Uterus (tissue), 4 donors: ENCODE measurements around the gene ALDH1L1. TPM values are rescaled to one million over a fixed set of nuclear protein-coding genes. Genes with fewer than 3 reads are reported as not detected.

Source experiments
- DNase-seq, 2 donors: peaks; one replicate each; pipeline ENCODE4 v3.0.0-alpha.2; 2019 to 2020
- H3K27ac ChIP-seq, 2 donors: fragments of 200-600 bp; sonication (generic); 1 replicate in 1 of 2; 2 replicates in 1 of 2; pipeline ENCODE4 v1.5.1; 2016 to 2018
- H3K27me3 ChIP-seq, 2 donors: fragments of 200-600 bp; sonication (generic); one replicate each; pipeline ENCODE4 v1.5.1; 2018 to 2019; ENCODE audit warnings: control low read depth in 1 of 2
- H3K36me3 ChIP-seq, 2 donors: fragments of 200-600 bp; sonication (generic); one replicate each; pipeline ENCODE4 v1.5.1; 2019; ENCODE audit warnings: control low read depth in 1 of 2
- H3K4me1 ChIP-seq, 2 donors: fragments of 200-600 bp; sonication (generic); one replicate each; pipeline ENCODE4 v1.5.1; 2018 to 2019; ENCODE audit warnings: control low read depth in 1 of 2
- H3K4me3 ChIP-seq, 2 donors: fragments of 200-600 bp; sonication (generic); 1 replicate in 1 of 2; 2 replicates in 1 of 2; pipeline ENCODE4 v1.5.1; 2018 to 2019; ENCODE audit warnings: mild to moderate bottlenecking in 1 of 2
- H3K9me3 ChIP-seq, 2 donors: fragments of 200-600 bp; sonication (generic); one replicate each; pipeline ENCODE4 v1.5.1; 2019; ENCODE audit warnings: control low read depth in 1 of 2
- POLR2A ChIP-seq, 2 donors: fragments of 450-650 bp; IDR thresholded peaks; one replicate each; pipeline ENCODE4 v1.6.1; 2016; ENCODE audit warnings: antibody characterized with exemption in 2 of 2, mild to moderate bottlenecking in 1 of 2, moderate library complexity in 1 of 2
- intact Hi-C: fragments of 100-400 bp; cut with DNase I; formaldehyde crosslinking; loops from one replicate; pipeline ENCODE4 v1.15.1; 2023; ENCODE audit warnings: low total_unique reads
- total RNA-seq, 4 donors: library from RNA; depleted of rRNA in 3 of 4; stranded (reverse); fragments of >200 nt in 3 of 4; gene quantifications; one replicate each; pipeline versions ENCODE4 v1.1.0 to v1.2.4, GENCODE V29; 2014 to 2023
- TF ChIP-seq, protein P1 (sequence below), 4 experiments: fragments of 200-600 bp in 2 of 4; fragments of 450-650 bp in 2 of 4; sonication (generic) in 2 of 4; IDR thresholded peaks; one replicate each; pipeline ENCODE4 v1.5.1; 2016 to 2019; ENCODE audit warnings: antibody characterized with exemption in 4 of 4, mild to moderate bottlenecking in 2 of 4, moderate library complexity in 1 of 4
- donor health status: DM: yes; HTN: yes; CAD: no.

The ALDH1L1 gene
- total RNA-seq, 4 donors from 2014 or later, result 2.1 to 27.3 (median 8.4) TPM

DNA sequence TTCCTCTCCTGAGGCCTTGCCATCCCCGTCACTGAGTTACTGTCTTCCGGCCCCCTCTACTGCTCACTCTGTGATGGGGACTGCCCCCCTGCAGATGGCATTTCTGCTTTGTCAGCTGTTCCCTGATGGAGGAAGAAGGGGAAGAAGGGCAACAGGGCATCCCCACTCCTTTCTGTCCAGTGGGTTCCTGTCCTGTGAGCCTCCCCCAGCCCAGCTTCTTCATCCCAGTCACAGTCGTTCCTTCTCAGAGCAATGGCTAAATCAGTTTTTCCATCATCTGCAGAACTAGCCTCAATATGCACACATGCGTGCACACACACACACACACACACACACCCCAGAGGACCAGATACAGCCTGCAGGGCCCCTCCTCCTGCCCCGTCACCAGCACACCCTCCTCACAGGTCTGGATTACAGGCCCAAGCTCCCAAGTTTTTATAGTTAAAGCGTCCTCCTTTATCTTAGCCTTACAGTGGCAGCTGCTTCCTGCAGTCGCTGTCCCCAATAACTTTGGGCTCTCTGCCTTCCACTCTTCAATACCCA lies 21.4 kb downstream of the ALDH1L1 start:
- no peaks in the 10 kb centered on the region for H3K4me1 ChIP-seq
- intact Hi-C loops, result no loop called here

GRCh38 chr3:126158016-126158911 lies 22.1 kb downstream of the ALDH1L1 start:
- intact Hi-C loops, result no loop called here
- H3K4me3 ChIP-seq, result no peak overlapping the region
- DNase-seq, result no peak
- H3K4me1 ChIP-seq, result no peaks in the 10 kb centered on the region
- no peak overlapping the region for H3K27ac ChIP-seq
- H3K27me3 ChIP-seq, result no peaks in the 10 kb centered on the region
- no peak for TF ChIP-seq POLR2A (IDR thresholded peaks at IDR 0.05)
- TF ChIP-seq, protein P1, sequence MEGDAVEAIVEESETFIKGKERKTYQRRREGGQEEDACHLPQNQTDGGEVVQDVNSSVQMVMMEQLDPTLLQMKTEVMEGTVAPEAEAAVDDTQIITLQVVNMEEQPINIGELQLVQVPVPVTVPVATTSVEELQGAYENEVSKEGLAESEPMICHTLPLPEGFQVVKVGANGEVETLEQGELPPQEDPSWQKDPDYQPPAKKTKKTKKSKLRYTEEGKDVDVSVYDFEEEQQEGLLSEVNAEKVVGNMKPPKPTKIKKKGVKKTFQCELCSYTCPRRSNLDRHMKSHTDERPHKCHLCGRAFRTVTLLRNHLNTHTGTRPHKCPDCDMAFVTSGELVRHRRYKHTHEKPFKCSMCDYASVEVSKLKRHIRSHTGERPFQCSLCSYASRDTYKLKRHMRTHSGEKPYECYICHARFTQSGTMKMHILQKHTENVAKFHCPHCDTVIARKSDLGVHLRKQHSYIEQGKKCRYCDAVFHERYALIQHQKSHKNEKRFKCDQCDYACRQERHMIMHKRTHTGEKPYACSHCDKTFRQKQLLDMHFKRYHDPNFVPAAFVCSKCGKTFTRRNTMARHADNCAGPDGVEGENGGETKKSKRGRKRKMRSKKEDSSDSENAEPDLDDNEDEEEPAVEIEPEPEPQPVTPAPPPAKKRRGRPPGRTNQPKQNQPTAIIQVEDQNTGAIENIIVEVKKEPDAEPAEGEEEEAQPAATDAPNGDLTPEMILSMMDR (IDR thresholded peaks at IDR 0.05), result no peak
- H3K9me3 ChIP-seq, result no peaks in the 10 kb centered on the region
- no peaks in the 10 kb centered on the region for H3K36me3 ChIP-seq

More for the DNA sequence above, 21.4 kb downstream of the ALDH1L1 start:
- Histone ChIP-seq H3K4me3 (no peak overlapping the region), H3K27ac (no peak overlapping the region), H3K9me3 (no peaks in the 10 kb centered on the region), H3K36me3 (no peaks in the 10 kb centered on the region), H3K27me3 (no peaks in the 10 kb centered on the region)
- no peak for TF ChIP-seq POLR2A (IDR thresholded peaks at IDR 0.05)
- TF ChIP-seq, protein P1 (IDR thresholded peaks at IDR 0.05), result no peak
- DNase-seq, result no peak

DNA sequence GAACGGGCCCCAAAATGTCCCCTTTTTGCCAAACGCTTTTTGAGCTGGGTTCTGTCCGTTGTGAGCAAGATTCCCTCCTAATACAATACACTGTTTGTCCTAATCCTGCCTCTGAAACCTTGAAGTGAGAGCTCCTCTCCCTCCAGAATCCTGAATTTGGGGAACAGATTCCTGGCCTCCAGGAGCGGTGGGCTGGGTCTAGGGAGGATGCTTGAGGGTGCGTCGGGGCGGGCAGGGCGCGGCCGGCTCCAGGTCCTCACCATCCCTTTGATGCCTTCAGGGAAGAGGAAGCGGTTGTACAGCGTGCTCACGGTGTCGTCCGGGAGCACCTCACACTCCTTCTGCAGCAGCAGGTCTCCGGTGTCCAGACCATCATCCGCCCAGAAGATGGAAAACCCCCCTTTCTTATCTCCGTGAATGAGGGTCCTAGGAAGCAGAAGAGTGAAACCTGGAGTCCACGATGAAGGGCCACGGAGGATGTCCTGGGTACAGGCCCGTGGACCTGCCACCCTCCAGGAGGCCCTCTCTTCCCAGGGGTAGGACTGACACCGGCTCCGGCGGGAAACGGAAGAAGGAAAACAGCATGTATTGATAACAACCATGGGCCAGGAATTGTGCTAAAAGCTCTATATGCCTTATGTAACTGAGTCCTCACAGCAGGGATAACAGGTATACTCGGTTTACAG lies 23.2 kb downstream of the ALDH1L1 start:
- TF ChIP-seq, protein P1 (IDR thresholded peaks at IDR 0.05), result no peak
- no peak for TF ChIP-seq POLR2A (IDR thresholded peaks at IDR 0.05)
- no peak for DNase-seq
- intact Hi-C loops, result no loop called here

GRCh38 chr3:126156468-126156867 lies 23.9 kb downstream of the ALDH1L1 start:
- Histone ChIP-seq H3K9me3 (no peaks in the 10 kb centered on the region), H3K36me3 (no peaks in the 10 kb centered on the region), H3K27me3 (no peaks in the 10 kb centered on the region), H3K27ac (no peak overlapping the region), H3K4me1 (no peaks in the 10 kb centered on the region), H3K4me3 (no peak overlapping the region)
- no peak for DNase-seq
- no peak for TF ChIP-seq POLR2A (IDR thresholded peaks at IDR 0.05)
- TF ChIP-seq, protein P1 (IDR thresholded peaks at IDR 0.05), result no peak
- intact Hi-C loops, result no loop called here

More for the DNA sequence above, 23.2 kb downstream of the ALDH1L1 start:
- no peak overlapping the region for H3K27ac ChIP-seq
- no peaks in the 10 kb centered on the region for H3K27me3 ChIP-seq
- H3K9me3 ChIP-seq, result no peaks in the 10 kb centered on the region
- H3K4me1 ChIP-seq, result no peaks in the 10 kb centered on the region
- no peak overlapping the region for H3K4me3 ChIP-seq
- no peaks in the 10 kb centered on the region for H3K36me3 ChIP-seq

GRCh38 chr3:126155819-126156218 lies 24.6 kb downstream of the ALDH1L1 start:
- intact Hi-C loops, result no loop called here

More at GRCh38 chr3:126155819-126156218, 24.6 kb downstream of the ALDH1L1 start:
- no peaks in the 10 kb centered on the region for H3K9me3 ChIP-seq
- no peak overlapping the region for H3K4me3 ChIP-seq
- no peak for TF ChIP-seq POLR2A (IDR thresholded peaks at IDR 0.05)
- H3K27me3 ChIP-seq, result no peaks in the 10 kb centered on the region
- no peaks in the 10 kb centered on the region for H3K36me3 ChIP-seq
- DNase-seq, result no peak
- no peak overlapping the region for H3K27ac ChIP-seq
- no peaks in the 10 kb centered on the region for H3K4me1 ChIP-seq
